ENCODE data around the gene MANF. TPM values are rescaled to one million over a fixed set of nuclear protein-coding genes. Genes with fewer than 3 reads are reported as not detected.

MANF gene
- total RNA-seq, 1 experiment from 2014 or later = 132 TPM

DNA sequence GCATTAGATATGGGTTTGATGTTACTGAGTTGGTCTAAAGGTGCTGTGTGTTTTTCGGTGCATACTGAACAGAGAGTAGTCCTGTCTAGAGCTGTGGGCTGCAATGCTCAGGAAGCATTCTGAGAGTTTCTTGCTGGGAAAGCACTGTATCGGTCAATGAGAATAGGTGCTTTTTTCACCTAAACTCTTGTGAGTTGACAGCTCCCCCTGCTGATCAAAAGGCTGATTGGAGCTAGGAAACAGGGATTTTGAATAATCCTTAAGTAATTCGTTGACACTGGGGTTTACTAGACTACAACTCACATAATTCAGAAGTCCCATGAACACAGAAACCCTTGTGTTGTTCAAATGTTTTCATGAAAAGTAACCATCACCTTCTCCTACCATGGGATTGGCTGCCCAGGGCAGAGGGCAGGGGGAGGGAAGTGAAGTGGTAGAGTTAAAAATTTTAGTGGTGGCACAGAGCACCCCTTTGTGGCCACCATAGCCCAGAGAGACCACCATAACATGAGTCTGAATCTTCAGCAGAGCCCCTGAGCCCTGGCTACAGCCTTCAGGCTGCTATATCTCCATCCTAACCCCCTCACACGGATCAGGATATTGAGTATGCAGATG, 13.0 kb upstream of the MANF start:
- no peak overlapping the region for H2AFZ ChIP-seq (ENCODE audit: low read depth, low read length, poor library complexity, severe bottlenecking)
- POLR2A ChIA-PET = interaction anchor here (0.8 kb wide), 1 partner anchor 756 kb away, joined by 4 read pairs; no protein-coding TSS in a partner anchor
- no peaks in the 10 kb centered on the region for H3K9me2 ChIP-seq (ENCODE audit: insufficient read depth)
- H4K20me1 ChIP-seq (ENCODE audit: insufficient read depth) = no peaks in the 10 kb centered on the region
- no peak overlapping the region for H3K4me3 ChIP-seq (replicated peaks in 1 of 2; ENCODE audit: low read depth in 1 of 2, low read length in 2 of 2)
- TF ChIP-seq RAD21 (IDR thresholded peaks at IDR 0.05; ENCODE audit: low read depth) (peak; percentile 92), FOSL1 (IDR thresholded peaks at IDR 0.05; ENCODE audit: low read depth) (no peak)
- TF ChIP-seq, protein P1, sequence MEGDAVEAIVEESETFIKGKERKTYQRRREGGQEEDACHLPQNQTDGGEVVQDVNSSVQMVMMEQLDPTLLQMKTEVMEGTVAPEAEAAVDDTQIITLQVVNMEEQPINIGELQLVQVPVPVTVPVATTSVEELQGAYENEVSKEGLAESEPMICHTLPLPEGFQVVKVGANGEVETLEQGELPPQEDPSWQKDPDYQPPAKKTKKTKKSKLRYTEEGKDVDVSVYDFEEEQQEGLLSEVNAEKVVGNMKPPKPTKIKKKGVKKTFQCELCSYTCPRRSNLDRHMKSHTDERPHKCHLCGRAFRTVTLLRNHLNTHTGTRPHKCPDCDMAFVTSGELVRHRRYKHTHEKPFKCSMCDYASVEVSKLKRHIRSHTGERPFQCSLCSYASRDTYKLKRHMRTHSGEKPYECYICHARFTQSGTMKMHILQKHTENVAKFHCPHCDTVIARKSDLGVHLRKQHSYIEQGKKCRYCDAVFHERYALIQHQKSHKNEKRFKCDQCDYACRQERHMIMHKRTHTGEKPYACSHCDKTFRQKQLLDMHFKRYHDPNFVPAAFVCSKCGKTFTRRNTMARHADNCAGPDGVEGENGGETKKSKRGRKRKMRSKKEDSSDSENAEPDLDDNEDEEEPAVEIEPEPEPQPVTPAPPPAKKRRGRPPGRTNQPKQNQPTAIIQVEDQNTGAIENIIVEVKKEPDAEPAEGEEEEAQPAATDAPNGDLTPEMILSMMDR (IDR thresholded peaks at IDR 0.05 in 2 of 3, conservative IDR thresholded peaks at IDR 0.05 in 1 of 3; ENCODE audit: borderline replicate concordance in 1 of 3, insufficient read depth in 1 of 3, low read depth in 2 of 3, low read length in 2 of 3) = peak; percentile 70 to 88 (median 78)
- BruUV-seq (replicated peaks) = no TSS peak
- peak; percentile 87 for ATAC-seq
- no peaks in the 10 kb centered on the region for H3K4me1 ChIP-seq (ENCODE audit: control insufficient read depth in 1 of 2, insufficient read depth in 2 of 2, low read length in 2 of 2)
- no peaks in the 10 kb centered on the region for H3K27me3 ChIP-seq (ENCODE audit: insufficient read depth, low read length)
- H3K79me2 ChIP-seq (ENCODE audit: insufficient read depth, low read length) = no peaks in the 10 kb centered on the region
- H3K36me3 ChIP-seq (ENCODE audit: control insufficient read depth in 1 of 2, insufficient read depth in 2 of 2, low read length in 2 of 2) = no peaks in the 10 kb centered on the region
- DNase-seq (ENCODE audit: low read depth, low spot score) = peak; percentile 51
- CTCF ChIA-PET = interaction anchor here (0.6 to 4.7 kb wide), 16 partner anchors 11 to 756 kb away, joined by 3 to 46 read pairs (median 4); partner anchors contain the start of genes DOCK3, MANF and MAPKAPK3
- H3K4me2 ChIP-seq (ENCODE audit: low read length) = no peak overlapping the region
- H3K27ac ChIP-seq (ENCODE audit: low read depth, low read length) = no peak overlapping the region
- intact Hi-C loops (cut with micrococcal nuclease) = loop anchor here (1.0 to 5.0 kb wide), 5 partner anchors 100 to 756 kb away; no protein-coding TSS in a partner anchor
- no peaks in the 10 kb centered on the region for H3K9me3 ChIP-seq (ENCODE audit: control insufficient read depth in 1 of 2, insufficient read depth in 1 of 2, low read depth in 1 of 2, low read length in 2 of 2)
- H3K9ac ChIP-seq (ENCODE audit: low read length) = no peak overlapping the region
- RAD21 ChIA-PET (ENCODE audit: low non-redundant PET in 1 of 2, low total read pairs in 2 of 2, uncharacterized antibody in 2 of 2, unreplicated experiment in 2 of 2) = interaction anchor here (0.6 to 1.8 kb wide), 6 partner anchors 75 to 756 kb away, joined by 3 to 7 read pairs (median 5); no protein-coding TSS in a partner anchor

DNA sequence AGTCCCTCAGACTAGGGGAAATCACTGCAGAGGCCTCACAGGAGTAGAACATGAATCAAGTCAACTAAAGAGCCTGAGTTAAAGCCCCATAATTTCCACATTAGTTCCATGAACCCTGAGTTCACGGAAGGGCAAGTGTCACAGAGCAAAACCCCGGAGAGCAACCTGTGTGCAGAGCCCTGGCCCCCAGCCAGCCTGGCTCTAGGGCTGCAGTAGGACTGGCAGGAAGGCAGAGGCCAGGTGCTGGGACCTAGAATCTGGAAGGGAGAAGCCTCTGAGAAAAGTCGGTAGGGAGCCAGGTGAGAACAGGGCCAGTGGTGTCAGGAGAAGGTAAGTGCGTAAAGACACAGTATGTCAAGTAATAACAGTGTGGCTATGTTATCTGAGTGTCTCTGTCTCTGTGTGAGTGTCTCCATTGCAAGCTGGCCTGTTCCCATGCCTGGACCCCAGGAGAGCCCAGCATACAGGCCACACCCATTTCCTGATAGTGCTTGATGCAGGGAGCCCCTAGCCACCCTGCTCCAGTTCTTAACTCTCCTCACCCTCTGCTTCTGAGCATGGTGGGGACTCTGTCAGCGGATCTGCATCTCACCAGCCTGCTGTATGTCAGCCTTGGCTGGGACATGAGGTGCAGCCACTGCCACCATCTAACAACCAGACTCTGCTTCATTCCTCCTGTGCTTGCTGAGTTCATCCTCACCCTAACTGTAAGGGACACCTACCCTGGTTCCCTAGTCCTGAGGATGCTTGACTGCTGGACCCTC, 11.3 kb upstream of the MANF start:
- H4K20me1 ChIP-seq (ENCODE audit: insufficient read depth) = no peaks in the 10 kb centered on the region
- ATAC-seq (no peak), DNase-seq (ENCODE audit: low read depth, low spot score) (no peak)
- H3K4me1 ChIP-seq (ENCODE audit: control insufficient read depth in 1 of 2, insufficient read depth in 2 of 2, low read length in 2 of 2) = no peaks in the 10 kb centered on the region
- BruUV-seq (replicated peaks) = no TSS peak
- H3K27ac ChIP-seq (ENCODE audit: low read depth, low read length) = no peak overlapping the region
- intact Hi-C loops (cut with micrococcal nuclease) = loop anchor here (2.0 to 5.0 kb wide), 3 partner anchors 102 to 697 kb away; no protein-coding TSS in a partner anchor
- H3K27me3 ChIP-seq (ENCODE audit: insufficient read depth, low read length) = no peaks in the 10 kb centered on the region
- no peak overlapping the region for H3K4me3 ChIP-seq (replicated peaks in 1 of 2; ENCODE audit: low read depth in 1 of 2, low read length in 2 of 2)
- H3K9me3 ChIP-seq (ENCODE audit: control insufficient read depth in 1 of 2, insufficient read depth in 1 of 2, low read depth in 1 of 2, low read length in 2 of 2) = no peaks in the 10 kb centered on the region
- H3K4me2 ChIP-seq (ENCODE audit: low read length) = no peak overlapping the region
- CTCF ChIA-PET = no interaction called here
- POLR2A ChIA-PET = no interaction called here
- RAD21 ChIA-PET (ENCODE audit: low non-redundant PET in 1 of 2, low total read pairs in 2 of 2, uncharacterized antibody in 2 of 2, unreplicated experiment in 2 of 2) = no interaction called here
- no peak overlapping the region for H2AFZ ChIP-seq (ENCODE audit: low read depth, low read length, poor library complexity, severe bottlenecking)
- no peaks in the 10 kb centered on the region for H3K36me3 ChIP-seq (ENCODE audit: control insufficient read depth in 1 of 2, insufficient read depth in 2 of 2, low read length in 2 of 2)
- H3K9me2 ChIP-seq (ENCODE audit: insufficient read depth) = no peaks in the 10 kb centered on the region
- no peak overlapping the region for H3K9ac ChIP-seq (ENCODE audit: low read length)
- H3K79me2 ChIP-seq (ENCODE audit: insufficient read depth, low read length) = no peaks in the 10 kb centered on the region
- TF ChIP-seq EGR1 (IDR thresholded peaks at IDR 0.05; ENCODE audit: low read depth) (no peak), SRF (IDR thresholded peaks at IDR 0.05; ENCODE audit: low read depth) (no peak), ZFX (IDR thresholded peaks at IDR 0.05) (no peak), RAD21 (IDR thresholded peaks at IDR 0.05; ENCODE audit: low read depth) (no peak), SIN3A (IDR thresholded peaks at IDR 0.05; ENCODE audit: low read depth) (no peak), ELF1 (IDR thresholded peaks at IDR 0.05; ENCODE audit: borderline replicate concordance, low read depth) (no peak), TCF7L2 (IDR thresholded peaks at IDR 0.05; ENCODE audit: borderline replicate concordance, extremely low read depth, insufficient read depth, insufficient read length) (no peak), EZH2 (IDR thresholded peaks at IDR 0.05) (no peak), POLR2A (IDR thresholded peaks at IDR 0.05; ENCODE audit: borderline replicate concordance, extremely low read depth, insufficient read depth, insufficient read length) (no peak)
- TF ChIP-seq, protein P2, sequence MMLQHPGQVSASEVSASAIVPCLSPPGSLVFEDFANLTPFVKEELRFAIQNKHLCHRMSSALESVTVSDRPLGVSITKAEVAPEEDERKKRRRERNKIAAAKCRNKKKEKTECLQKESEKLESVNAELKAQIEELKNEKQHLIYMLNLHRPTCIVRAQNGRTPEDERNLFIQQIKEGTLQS (IDR thresholded peaks at IDR 0.05) = no peak
- TF ChIP-seq, protein P3, sequence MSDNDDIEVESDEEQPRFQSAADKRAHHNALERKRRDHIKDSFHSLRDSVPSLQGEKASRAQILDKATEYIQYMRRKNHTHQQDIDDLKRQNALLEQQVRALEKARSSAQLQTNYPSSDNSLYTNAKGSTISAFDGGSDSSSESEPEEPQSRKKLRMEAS (IDR thresholded peaks at IDR 0.05) = no peak
